PC-3 (cell line): ENCODE data around the gene VANGL2. TPM values are rescaled to one million over a fixed set of nuclear protein-coding genes. Genes with fewer than 3 reads are reported as not detected.

ENCODE experiments used
- ATAC-seq: fragments of 200-7000 bp; cut with Tn5 transposase; 2 replicates; pipeline ENCODE4 v1.9.1; 2020; ENCODE audit warnings: mild to moderate bottlenecking, moderate library complexity
- BruUV-seq: library from RNA; stranded (reverse); fragments of 400-500 nt; replicated peaks from 2 replicates; lab custom pipeline; 2021; lab: Mats Ljungman, UMichigan
- CTCF ChIA-PET: fragments of 300-600 bp; sonication (Branson Sonifier 250); formaldehyde crosslinking; loops from one replicate; lab custom pipeline; 2022; ENCODE audit warnings: antibody characterized with exemption; lab: Charles Lee
- POLR2A ChIA-PET: fragments of 300-600 bp; sonication (Branson Sonifier 250); formaldehyde crosslinking; loops from one replicate; lab custom pipeline; 2022; ENCODE audit warnings: antibody characterized with exemption; ENCODE audit not compliant: unreplicated experiment; lab: Charles Lee
- DNase-seq: peaks from one replicate; pipeline ENCODE4 v3.0.0-alpha.2; 2015
- H2AFZ ChIP-seq: fragments of 300-600 bp; sonication (generic); 2 replicates; pipeline ENCODE4 v1.6.0; 2016; ENCODE audit warnings: antibody characterized with exemption, low read length
- H3F3A ChIP-seq: fragments of 300-600 bp; sonication (generic); one replicate; pipeline ENCODE4 v1.6.0; 2017; ENCODE audit warnings: antibody characterized with exemption, low read length, control low read depth, mild to moderate bottlenecking; ENCODE audit not compliant: unreplicated experiment
- H3K27ac ChIP-seq: fragments of 300-600 bp; sonication (generic); 2 replicates; pipeline ENCODE4 v1.5.1; 2016; ENCODE audit warnings: mild to moderate bottlenecking, low read length
- H3K27me3 ChIP-seq: fragments of 300-600 bp; sonication (generic); 2 replicates; pipeline ENCODE4 v1.6.1; 2016; ENCODE audit warnings: low read length, mixed read lengths
- H3K36me3 ChIP-seq: fragments of 300-600 bp; sonication (generic); 2 replicates; pipeline ENCODE4 v1.6.1; 2016; ENCODE audit warnings: low read depth, mixed run types, low read length, mixed read lengths
- H3K4me1 ChIP-seq: fragments of 300-600 bp; sonication (generic); 2 replicates; pipeline ENCODE4 v1.5.1; 2016; ENCODE audit warnings: low read length; ENCODE audit not compliant: insufficient read depth
- H3K4me2 ChIP-seq: fragments of 300-600 bp; sonication (generic); 2 replicates; pipeline ENCODE4 v1.6.0; 2016; ENCODE audit warnings: low read length
- H3K4me3 ChIP-seq: fragments of 300-600 bp; sonication (generic); 2 replicates; pipeline ENCODE4 v1.5.1; 2016; ENCODE audit warnings: mild to moderate bottlenecking, low read length, mixed read lengths
- H3K79me2 ChIP-seq: fragments of 300-600 bp; sonication (generic); 2 replicates; pipeline ENCODE4 v1.6.1; 2017; ENCODE audit warnings: low read length, mixed read lengths
- H3K9ac ChIP-seq: fragments of 300-600 bp; sonication (generic); 2 replicates; pipeline ENCODE4 v1.6.0; 2016; ENCODE audit warnings: mild to moderate bottlenecking, low read length
- H3K9me2 ChIP-seq: fragments of 300-600 bp; sonication (generic); replicated peaks from 2 replicates; pipeline ENCODE4 v1.6.1; 2016; ENCODE audit warnings: mixed run types, low read length, mixed read lengths
- H3K9me3 ChIP-seq: fragments of 300-600 bp; sonication (generic); 2 replicates; pipeline ENCODE4 v1.6.1; 2016; ENCODE audit warnings: low read length, mixed read lengths
- H4K20me1 ChIP-seq: fragments of 300-600 bp; sonication (generic); 2 replicates; pipeline ENCODE4 v1.6.1; 2016; ENCODE audit warnings: low read length, mixed read lengths
- EZH2 ChIP-seq: fragments of 300-600 bp; sonication (generic); IDR thresholded peaks from one replicate; pipeline ENCODE4 v1.6.1; 2017; ENCODE audit warnings: antibody characterized with exemption, mild to moderate bottlenecking, low read length; ENCODE audit not compliant: unreplicated experiment
- EZH2phosphoT487 ChIP-seq: fragments of 300-600 bp; sonication (generic); IDR thresholded peaks from 2 replicates; pipeline ENCODE4 v1.6.1; 2018; ENCODE audit warnings: mild to moderate bottlenecking, antibody characterized with exemption, low read length, borderline replicate concordance
- intact Hi-C: fragments of 100-400 bp; cut with micrococcal nuclease; formaldehyde crosslinking; loops from 2 replicates; pipeline ENCODE4 v1.9.0; 2023
- total RNA-seq: library from RNA; depleted of rRNA; stranded (reverse); fragments of >200 nt; gene quantifications from 2 replicates; pipeline ENCODE4 v1.2.3, GENCODE V29; 2014
- TF ChIP-seq, protein P1 (sequence below): fragments of 300-600 bp; sonication (generic); conservative IDR thresholded peaks from 2 replicates; pipeline ENCODE4 v1.5.1; 2017; ENCODE audit warnings: antibody characterized with exemption, low read depth, mild to moderate bottlenecking, low read length

The VANGL2 gene
- total RNA-seq, 1 experiment from 2014 or later = 0.44 TPM

DNA sequence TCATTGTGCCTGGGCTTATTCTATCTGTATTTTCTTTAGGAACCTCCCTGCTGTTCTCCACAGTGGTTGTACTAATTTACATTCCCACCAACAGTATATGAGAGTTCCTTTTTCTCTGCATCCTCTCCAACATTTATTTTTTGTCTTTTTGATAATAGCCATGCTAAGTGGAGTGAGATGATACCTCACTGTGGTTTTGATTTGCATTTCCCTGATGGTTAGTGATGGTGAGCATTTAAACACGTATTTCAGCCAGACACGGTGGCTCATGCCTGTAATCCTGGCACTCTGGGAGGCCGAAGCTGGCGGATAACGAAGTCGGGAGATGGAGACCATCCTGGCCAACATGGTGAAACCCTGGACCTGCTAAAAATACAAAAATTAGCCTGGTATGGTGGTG is 64.8 kb downstream of the VANGL2 start:
- no peak overlapping the region for H2AFZ ChIP-seq
- no peak overlapping the region for H3K4me2 ChIP-seq
- H4K20me1 ChIP-seq = no peaks in the 10 kb centered on the region
- no TSS peak for BruUV-seq
- H3K9me2 ChIP-seq = no peaks in the 10 kb centered on the region
- ATAC-seq = no peak
- H3K27me3 ChIP-seq = peaks cover 60% of the 10 kb centered on the region
- H3K9ac ChIP-seq = no peak overlapping the region
- H3K79me2 ChIP-seq = no peaks in the 10 kb centered on the region
- H3K4me3 ChIP-seq = no peak overlapping the region
- H3K4me1 ChIP-seq = no peaks in the 10 kb centered on the region
- POLR2A ChIA-PET = no interaction called here
- no peaks in the 10 kb centered on the region for H3K9me3 ChIP-seq
- H3F3A ChIP-seq = no peaks in the 10 kb centered on the region
- intact Hi-C loops = no loop called here
- TF ChIP-seq EZH2phosphoT487 (no peak), EZH2 (no peak)
- TF ChIP-seq, protein P1, sequence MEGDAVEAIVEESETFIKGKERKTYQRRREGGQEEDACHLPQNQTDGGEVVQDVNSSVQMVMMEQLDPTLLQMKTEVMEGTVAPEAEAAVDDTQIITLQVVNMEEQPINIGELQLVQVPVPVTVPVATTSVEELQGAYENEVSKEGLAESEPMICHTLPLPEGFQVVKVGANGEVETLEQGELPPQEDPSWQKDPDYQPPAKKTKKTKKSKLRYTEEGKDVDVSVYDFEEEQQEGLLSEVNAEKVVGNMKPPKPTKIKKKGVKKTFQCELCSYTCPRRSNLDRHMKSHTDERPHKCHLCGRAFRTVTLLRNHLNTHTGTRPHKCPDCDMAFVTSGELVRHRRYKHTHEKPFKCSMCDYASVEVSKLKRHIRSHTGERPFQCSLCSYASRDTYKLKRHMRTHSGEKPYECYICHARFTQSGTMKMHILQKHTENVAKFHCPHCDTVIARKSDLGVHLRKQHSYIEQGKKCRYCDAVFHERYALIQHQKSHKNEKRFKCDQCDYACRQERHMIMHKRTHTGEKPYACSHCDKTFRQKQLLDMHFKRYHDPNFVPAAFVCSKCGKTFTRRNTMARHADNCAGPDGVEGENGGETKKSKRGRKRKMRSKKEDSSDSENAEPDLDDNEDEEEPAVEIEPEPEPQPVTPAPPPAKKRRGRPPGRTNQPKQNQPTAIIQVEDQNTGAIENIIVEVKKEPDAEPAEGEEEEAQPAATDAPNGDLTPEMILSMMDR = no peak
- H3K27ac ChIP-seq = no peak overlapping the region
- CTCF ChIA-PET = no interaction called here
- DNase-seq = no peak
- no peaks in the 10 kb centered on the region for H3K36me3 ChIP-seq

DNA sequence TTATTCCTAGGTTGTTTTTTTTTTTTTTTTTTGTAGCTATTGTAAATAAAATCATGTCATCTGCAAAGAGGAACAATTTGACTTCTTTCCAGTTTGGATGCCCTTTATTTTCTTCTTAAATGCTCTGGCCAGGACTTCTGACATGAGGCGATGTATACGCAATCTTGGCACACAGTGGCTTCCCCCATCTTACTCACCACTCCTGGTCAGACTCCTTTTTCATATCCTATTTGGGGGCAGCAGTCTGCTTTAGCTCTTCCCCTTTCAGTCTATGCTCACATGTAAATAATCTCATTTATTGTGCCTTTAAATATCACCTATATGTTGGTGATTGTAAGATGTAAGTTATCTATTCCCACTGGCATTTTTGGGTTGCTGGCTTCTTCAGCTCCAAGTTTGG is 66.6 kb downstream of the VANGL2 start:
- H3F3A ChIP-seq = no peaks in the 10 kb centered on the region
- no peak overlapping the region for H2AFZ ChIP-seq
- H3K4me2 ChIP-seq = no peak overlapping the region
- H3K9me3 ChIP-seq = no peaks in the 10 kb centered on the region
- H3K4me1 ChIP-seq = no peaks in the 10 kb centered on the region
- H3K27ac ChIP-seq = no peak overlapping the region
- no peaks in the 10 kb centered on the region for H3K36me3 ChIP-seq
- H4K20me1 ChIP-seq = no peaks in the 10 kb centered on the region
- no peak for TF ChIP-seq EZH2phosphoT487
- H3K9ac ChIP-seq = no peak overlapping the region
- ChIA-PET POLR2A (no interaction called here), CTCF (no interaction called here)
- no peaks in the 10 kb centered on the region for H3K79me2 ChIP-seq
- intact Hi-C loops = no loop called here
- no TSS peak for BruUV-seq
- no peak overlapping the region for H3K4me3 ChIP-seq
- H3K27me3 ChIP-seq = peaks cover 67% of the 10 kb centered on the region
- H3K9me2 ChIP-seq = no peaks in the 10 kb centered on the region
- no peak for DNase-seq
- no peak for ATAC-seq

DNA sequence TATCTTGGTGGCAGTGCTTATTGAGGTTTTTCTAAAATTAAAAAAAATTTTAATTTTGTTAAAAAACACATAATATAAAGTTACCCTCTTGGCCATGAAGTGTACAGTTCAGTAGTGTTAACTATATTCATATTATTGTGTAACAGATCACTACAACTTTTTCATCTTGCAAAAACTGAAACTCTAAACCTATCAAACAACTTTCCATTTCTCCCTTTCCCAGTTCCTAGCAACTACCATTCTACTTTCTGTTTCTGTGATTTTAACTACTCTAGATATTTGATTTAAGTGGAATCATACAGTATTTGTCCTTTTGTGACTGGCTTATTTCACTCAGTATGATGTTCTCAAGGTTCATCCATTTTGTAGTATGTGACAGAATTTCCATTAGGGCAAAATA is 67.2 kb downstream of the VANGL2 start:
- H3K79me2 ChIP-seq = no peaks in the 10 kb centered on the region
- intact Hi-C loops = no loop called here
- no peak overlapping the region for H3K27ac ChIP-seq
- H3K4me2 ChIP-seq = no peak overlapping the region
- DNase-seq = no peak
- no peak overlapping the region for H3K4me3 ChIP-seq
- H4K20me1 ChIP-seq = no peaks in the 10 kb centered on the region
- no peaks in the 10 kb centered on the region for H3K9me2 ChIP-seq
- no peaks in the 10 kb centered on the region for H3F3A ChIP-seq
- TF ChIP-seq, protein P1 = no peak
- no peak for TF ChIP-seq EZH2phosphoT487
- no peak for TF ChIP-seq EZH2
- POLR2A ChIA-PET = no interaction called here
- no peaks in the 10 kb centered on the region for H3K36me3 ChIP-seq
- no peak overlapping the region for H3K9ac ChIP-seq
- H3K9me3 ChIP-seq = no peaks in the 10 kb centered on the region
- no peak for ATAC-seq
- peaks cover 74% of the 10 kb centered on the region for H3K27me3 ChIP-seq
- CTCF ChIA-PET = no interaction called here
- H2AFZ ChIP-seq = no peak overlapping the region
- H3K4me1 ChIP-seq = no peaks in the 10 kb centered on the region
- BruUV-seq = no TSS peak
